BE2C (cell line): ENCODE results near the gene YBX3. TPM values are rescaled to one million over a fixed set of nuclear protein-coding genes. Genes with fewer than 3 reads are reported as not detected.
A peak's percentile ranks its signal among the peaks of the same experiment; 100 is the strongest.

Experiments used
- DNase-seq: peaks from one replicate; pipeline ENCODE4 v3.0.0-alpha.2; 2020
- H3K27me3 ChIP-seq: fragments of 250-450 bp; sonication (Bioruptor Pico); 2 replicates; pipeline ENCODE4 v1.5.1; 2020; ENCODE audit warnings: mild to moderate bottlenecking
- H3K36me3 ChIP-seq: fragments of 250-450 bp; sonication (Bioruptor Pico); 2 replicates; pipeline ENCODE4 v1.5.1; 2020; ENCODE audit warnings: mild to moderate bottlenecking
- H3K4me1 ChIP-seq: fragments of 250-450 bp; sonication (Bioruptor Pico); 2 replicates; pipeline ENCODE4 v1.5.1; 2020
- H3K4me3 ChIP-seq: 2 replicates; pipeline ENCODE4 v1.5.1; 2011; ENCODE audit warnings: low read depth, low read length
- H3K9me3 ChIP-seq: fragments of 250-450 bp; sonication (Bioruptor Pico); 2 replicates; pipeline ENCODE4 v1.5.1; 2020
- polyA plus RNA-seq: library from polyadenylated mRNA; unstranded; fragments of >200 nt; gene quantifications from one replicate; pipeline ENCODE4 v1.2.1, GENCODE V29; 2012; ENCODE audit warnings: low read depth, missing spikeins; ENCODE audit not compliant: insufficient read length, insufficient read depth
- TF ChIP-seq, protein P1 (sequence below): IDR thresholded peaks from 2 replicates; pipeline ENCODE4 v1.5.1; 2012; ENCODE audit warnings: mild to moderate bottlenecking, low read depth, low read length

Gene YBX3
- 0.77 TPM for polyA plus RNA-seq

DNA sequence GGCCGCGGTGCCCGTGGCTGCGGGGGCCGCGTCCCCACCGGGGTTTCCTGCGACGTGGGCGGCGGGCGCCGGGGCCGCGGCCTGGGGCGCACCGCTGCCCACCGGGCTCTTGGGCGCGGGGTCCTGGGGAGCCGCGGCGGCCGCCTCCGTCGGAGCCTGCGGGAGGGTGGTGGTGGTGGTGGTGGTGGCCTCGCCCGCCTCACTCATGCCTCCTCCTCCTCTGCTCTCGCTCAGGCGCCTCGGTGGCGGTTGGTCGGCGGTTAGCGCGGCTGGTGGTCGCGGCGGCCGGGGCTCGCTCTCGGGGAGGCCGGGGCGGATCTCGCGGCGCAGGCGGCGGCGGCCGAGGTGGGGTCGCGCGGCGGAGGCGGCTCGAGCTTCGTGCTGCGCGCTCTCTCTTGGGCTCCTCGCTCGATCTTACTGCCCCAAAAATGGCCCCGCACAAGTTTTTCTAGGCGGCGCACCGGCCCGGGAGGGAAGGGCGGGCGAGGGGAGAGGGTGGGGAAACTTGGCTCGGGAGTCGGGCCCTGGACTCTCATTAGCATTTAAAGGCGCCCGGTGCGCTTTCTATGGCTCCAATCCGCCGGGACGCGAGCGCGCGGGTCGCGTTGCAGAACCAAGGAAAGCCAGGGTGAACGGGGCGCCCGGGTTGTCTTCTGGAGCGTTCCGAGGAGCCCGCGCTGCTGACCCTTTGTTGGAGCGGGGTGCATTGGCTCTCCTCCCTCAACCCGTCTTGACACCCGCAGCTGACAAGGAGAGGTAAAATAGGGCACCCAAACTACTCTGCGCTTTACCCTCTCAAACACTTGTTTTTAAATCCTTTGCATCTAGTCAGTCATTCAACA, at the start of gene YBX3:
Gene YBX3 (minus strand): TSS at position 419 of the 842 bp plus-strand sequence. CDS start 212 bp downstream, at position 207.
- TF ChIP-seq, protein P1, sequence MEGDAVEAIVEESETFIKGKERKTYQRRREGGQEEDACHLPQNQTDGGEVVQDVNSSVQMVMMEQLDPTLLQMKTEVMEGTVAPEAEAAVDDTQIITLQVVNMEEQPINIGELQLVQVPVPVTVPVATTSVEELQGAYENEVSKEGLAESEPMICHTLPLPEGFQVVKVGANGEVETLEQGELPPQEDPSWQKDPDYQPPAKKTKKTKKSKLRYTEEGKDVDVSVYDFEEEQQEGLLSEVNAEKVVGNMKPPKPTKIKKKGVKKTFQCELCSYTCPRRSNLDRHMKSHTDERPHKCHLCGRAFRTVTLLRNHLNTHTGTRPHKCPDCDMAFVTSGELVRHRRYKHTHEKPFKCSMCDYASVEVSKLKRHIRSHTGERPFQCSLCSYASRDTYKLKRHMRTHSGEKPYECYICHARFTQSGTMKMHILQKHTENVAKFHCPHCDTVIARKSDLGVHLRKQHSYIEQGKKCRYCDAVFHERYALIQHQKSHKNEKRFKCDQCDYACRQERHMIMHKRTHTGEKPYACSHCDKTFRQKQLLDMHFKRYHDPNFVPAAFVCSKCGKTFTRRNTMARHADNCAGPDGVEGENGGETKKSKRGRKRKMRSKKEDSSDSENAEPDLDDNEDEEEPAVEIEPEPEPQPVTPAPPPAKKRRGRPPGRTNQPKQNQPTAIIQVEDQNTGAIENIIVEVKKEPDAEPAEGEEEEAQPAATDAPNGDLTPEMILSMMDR = no peak
- H3K27me3 ChIP-seq = peaks cover 88% of the 10 kb centered on the region

DNA sequence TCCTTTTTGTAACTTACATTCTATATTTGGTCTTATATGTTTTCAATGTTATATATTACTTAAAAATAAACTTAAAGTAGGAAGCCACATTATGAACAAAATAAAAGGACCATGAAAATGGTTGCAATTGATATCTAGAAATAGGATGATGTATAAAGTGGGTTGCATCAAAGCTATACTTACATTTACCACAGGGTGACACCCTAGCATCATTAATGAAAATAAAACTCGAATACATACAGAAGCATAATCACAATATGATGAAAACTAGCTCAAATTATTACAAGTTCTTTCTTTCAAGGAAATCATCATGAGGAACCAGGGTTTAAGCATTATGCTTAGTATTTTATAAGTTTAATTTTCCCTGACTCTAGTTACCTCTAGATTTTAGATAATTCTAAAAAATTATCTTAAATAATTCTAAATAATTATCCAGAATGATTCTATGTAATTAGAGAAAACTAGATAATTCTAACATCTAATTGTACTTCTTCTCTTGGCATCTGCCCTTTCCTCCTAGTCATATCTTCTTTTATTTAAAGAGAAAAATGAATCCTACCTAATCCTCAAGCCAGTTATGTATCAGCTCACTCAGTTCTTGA, 48.1 kb upstream of the YBX3 start:
- no peak for DNase-seq
- TF ChIP-seq, protein P1 = peak; percentile 47; the same call in 1 of the 2 replicates
- Histone ChIP-seq H3K4me1 (no peaks in the 10 kb centered on the region), H3K27me3 (peaks cover 57% of the 10 kb centered on the region), H3K36me3 (no peaks in the 10 kb centered on the region), H3K9me3 (no peaks in the 10 kb centered on the region), H3K4me3 (no peak overlapping the region)

More for the DNA sequence above, at the start of gene YBX3:
- DNase-seq = no peak
- H3K4me1 ChIP-seq = no peaks in the 10 kb centered on the region
- H3K9me3 ChIP-seq = no peaks in the 10 kb centered on the region
- no peak within 1 kb of the TSS for H3K4me3 ChIP-seq
- no peaks in the 10 kb centered on the region for H3K36me3 ChIP-seq

- no peaks in the 10 kb centered on the region for H3K4me1 ChIP-seq
Measured at GRCh38 chr12:10759657-10760056, 36.5 kb upstream of the YBX3 start.

DNA sequence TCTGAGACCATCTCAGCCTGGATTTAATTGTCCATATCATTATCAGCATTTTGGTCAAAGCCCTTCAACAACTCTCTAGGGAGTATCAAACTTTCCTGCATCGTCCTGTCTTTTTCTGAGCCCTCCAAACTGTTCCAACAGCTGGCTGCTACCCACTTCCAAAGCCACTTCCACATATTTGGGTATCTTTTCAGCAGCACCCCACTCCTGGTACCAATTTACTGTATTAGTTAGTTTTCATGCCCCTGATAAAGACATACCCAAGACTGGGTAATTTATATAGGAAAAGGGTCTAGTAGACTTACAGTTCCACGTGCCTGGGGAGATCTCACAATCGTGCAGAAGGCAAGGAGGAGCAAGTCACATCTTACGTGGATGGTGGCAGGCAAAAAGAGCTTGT, 33.1 kb upstream of the YBX3 start:
- Histone ChIP-seq H3K4me3 (no peak overlapping the region), H3K36me3 (no peaks in the 10 kb centered on the region), H3K9me3 (no peaks in the 10 kb centered on the region), H3K27me3 (peaks cover 5% of the 10 kb centered on the region; the same call in 1 of the 2 replicates), H3K4me1 (no peaks in the 10 kb centered on the region)
- DNase-seq = no peak
- TF ChIP-seq, protein P1 = no peak

More at GRCh38 chr12:10759657-10760056, 36.5 kb upstream of the YBX3 start:
- Histone ChIP-seq H3K27me3 (peaks cover 5% of the 10 kb centered on the region; the same call in 1 of the 2 replicates), H3K36me3 (no peaks in the 10 kb centered on the region), H3K4me3 (no peak overlapping the region), H3K9me3 (no peaks in the 10 kb centered on the region)
- DNase-seq = no peak
- TF ChIP-seq, protein P1 = no peak

DNA sequence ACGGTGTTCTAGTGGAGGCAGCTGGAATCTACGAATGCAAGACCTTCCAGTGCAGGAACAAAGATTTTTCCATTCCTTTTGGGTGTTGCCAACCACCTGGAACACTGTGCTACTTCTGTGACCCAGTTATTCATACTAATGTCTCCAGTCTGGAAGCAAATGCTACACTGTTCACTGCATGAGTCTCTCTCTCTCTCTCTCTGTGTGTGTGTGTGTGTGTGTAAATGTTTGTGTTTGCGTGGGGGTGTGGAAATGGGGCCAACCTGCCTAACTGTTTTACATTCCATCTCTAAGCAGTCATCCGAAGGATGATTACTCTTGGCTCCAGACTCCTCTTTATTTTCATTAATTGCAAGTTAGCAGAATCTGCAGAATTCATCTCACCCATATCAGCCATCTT, 29.9 kb upstream of the YBX3 start:
- TF ChIP-seq, protein P1 = no peak
- Histone ChIP-seq H3K4me3 (no peak overlapping the region), H3K27me3 (peaks cover 14% of the 10 kb centered on the region), H3K36me3 (no peaks in the 10 kb centered on the region), H3K9me3 (no peaks in the 10 kb centered on the region), H3K4me1 (no peaks in the 10 kb centered on the region)
- no peak for DNase-seq

GRCh38 chr12:10750385-10750727, 27.2 kb upstream of the YBX3 start:
- Histone ChIP-seq H3K9me3 (no peaks in the 10 kb centered on the region), H3K27me3 (peaks cover 19% of the 10 kb centered on the region), H3K4me1 (no peaks in the 10 kb centered on the region), H3K4me3 (no peak overlapping the region), H3K36me3 (no peaks in the 10 kb centered on the region)
- DNase-seq = no peak
- TF ChIP-seq, protein P1 = no peak
